ENCODE measurements around the gene RYR3. TPM values are rescaled to one million over a fixed set of nuclear protein-coding genes. Genes with fewer than 3 reads are reported as not detected.

Gene RYR3
- total RNA-seq, 1 donor = 0.10 TPM

- H3K4me3 ChIP-seq (ENCODE audit: low read length) = no peak overlapping the region
- no peaks in the 10 kb centered on the region for H3K27me3 ChIP-seq (ENCODE audit: insufficient read depth, low read length)
- no peaks in the 10 kb centered on the region for H3K9me3 ChIP-seq (ENCODE audit: low read depth, low read length)
- no peaks in the 10 kb centered on the region for H3K4me1 ChIP-seq (ENCODE audit: insufficient read depth, low read length)
Observed at GRCh38 chr15:33831646-33832045, 520.9 kb downstream of the RYR3 start.

- Histone ChIP-seq H3K27me3 (ENCODE audit: insufficient read depth, low read length) (no peaks in the 10 kb centered on the region), H3K4me1 (ENCODE audit: insufficient read depth, low read length) (no peaks in the 10 kb centered on the region), H3K4me3 (ENCODE audit: low read length) (no peak overlapping the region), H3K9me3 (ENCODE audit: low read depth, low read length) (no peaks in the 10 kb centered on the region)
Observed at GRCh38 chr15:33834892-33835743, 524.4 kb downstream of the RYR3 start.

GRCh38 chr15:33837294-33837693 is 526.5 kb downstream of the RYR3 start:
- H3K27me3 ChIP-seq (ENCODE audit: insufficient read depth, low read length) = no peaks in the 10 kb centered on the region
- no peaks in the 10 kb centered on the region for H3K4me1 ChIP-seq (ENCODE audit: insufficient read depth, low read length)

GRCh38 chr15:33839540-33839939 is 528.8 kb downstream of the RYR3 start:
- Histone ChIP-seq H3K27me3 (ENCODE audit: insufficient read depth, low read length) (no peaks in the 10 kb centered on the region), H3K4me1 (ENCODE audit: insufficient read depth, low read length) (no peaks in the 10 kb centered on the region), H3K4me3 (ENCODE audit: low read length) (no peak overlapping the region), H3K9me3 (ENCODE audit: low read depth, low read length) (no peaks in the 10 kb centered on the region)

More at GRCh38 chr15:33837294-33837693, 526.5 kb downstream of the RYR3 start:
- H3K4me3 ChIP-seq (ENCODE audit: low read length) = no peak overlapping the region
- H3K9me3 ChIP-seq (ENCODE audit: low read depth, low read length) = no peaks in the 10 kb centered on the region

- Histone ChIP-seq H3K27me3 (ENCODE audit: insufficient read depth, low read length) (no peaks in the 10 kb centered on the region), H3K4me3 (ENCODE audit: low read length) (no peak overlapping the region), H3K4me1 (ENCODE audit: insufficient read depth, low read length) (no peaks in the 10 kb centered on the region), H3K9me3 (ENCODE audit: low read depth, low read length) (no peaks in the 10 kb centered on the region)
Observed at GRCh38 chr15:33840615-33841014, 529.8 kb downstream of the RYR3 start.

GRCh38 chr15:33844186-33844585 is 533.4 kb downstream of the RYR3 start:
- no peaks in the 10 kb centered on the region for H3K4me1 ChIP-seq (ENCODE audit: insufficient read depth, low read length)
- H3K9me3 ChIP-seq (ENCODE audit: low read depth, low read length) = no peaks in the 10 kb centered on the region
- H3K27me3 ChIP-seq (ENCODE audit: insufficient read depth, low read length) = no peaks in the 10 kb centered on the region
- no peak overlapping the region for H3K4me3 ChIP-seq (ENCODE audit: low read length)

- H3K4me3 ChIP-seq (ENCODE audit: low read length) = no peak overlapping the region
- H3K9me3 ChIP-seq (ENCODE audit: low read depth, low read length) = no peaks in the 10 kb centered on the region
- no peaks in the 10 kb centered on the region for H3K4me1 ChIP-seq (ENCODE audit: insufficient read depth, low read length)
- no peaks in the 10 kb centered on the region for H3K27me3 ChIP-seq (ENCODE audit: insufficient read depth, low read length)
Observed at GRCh38 chr15:33844597-33844996, 533.8 kb downstream of the RYR3 start.

GRCh38 chr15:33846142-33846541 is 535.4 kb downstream of the RYR3 start:
- Histone ChIP-seq H3K4me1 (ENCODE audit: insufficient read depth, low read length) (no peaks in the 10 kb centered on the region), H3K4me3 (ENCODE audit: low read length) (no peak overlapping the region), H3K27me3 (ENCODE audit: insufficient read depth, low read length) (no peaks in the 10 kb centered on the region), H3K9me3 (ENCODE audit: low read depth, low read length) (no peaks in the 10 kb centered on the region)

GRCh38 chr15:33846862-33847261 is 536.1 kb downstream of the RYR3 start:
- H3K9me3 ChIP-seq (ENCODE audit: low read depth, low read length) = no peaks in the 10 kb centered on the region
- H3K27me3 ChIP-seq (ENCODE audit: insufficient read depth, low read length) = no peaks in the 10 kb centered on the region
- H3K4me3 ChIP-seq (ENCODE audit: low read length) = no peak overlapping the region
- H3K4me1 ChIP-seq (ENCODE audit: insufficient read depth, low read length) = no peaks in the 10 kb centered on the region

- Histone ChIP-seq H3K4me3 (ENCODE audit: low read length) (no peak overlapping the region), H3K27me3 (ENCODE audit: insufficient read depth, low read length) (no peaks in the 10 kb centered on the region), H3K4me1 (ENCODE audit: insufficient read depth, low read length) (no peaks in the 10 kb centered on the region), H3K9me3 (ENCODE audit: low read depth, low read length) (no peaks in the 10 kb centered on the region)
Observed at GRCh38 chr15:33848011-33848410, 537.2 kb downstream of the RYR3 start.

- no peaks in the 10 kb centered on the region for H3K27me3 ChIP-seq (ENCODE audit: insufficient read depth, low read length)
- no peak overlapping the region for H3K4me3 ChIP-seq (ENCODE audit: low read length)
- H3K4me1 ChIP-seq (ENCODE audit: insufficient read depth, low read length) = no peaks in the 10 kb centered on the region
Observed at GRCh38 chr15:33851079-33851478, 540.3 kb downstream of the RYR3 start.

GRCh38 chr15:33852094-33852493 is 541.3 kb downstream of the RYR3 start:
- Histone ChIP-seq H3K4me3 (ENCODE audit: low read length) (no peak overlapping the region), H3K4me1 (ENCODE audit: insufficient read depth, low read length) (no peaks in the 10 kb centered on the region), H3K27me3 (ENCODE audit: insufficient read depth, low read length) (no peaks in the 10 kb centered on the region), H3K9me3 (ENCODE audit: low read depth, low read length) (no peaks in the 10 kb centered on the region)

More at GRCh38 chr15:33851079-33851478, 540.3 kb downstream of the RYR3 start:
- no peaks in the 10 kb centered on the region for H3K9me3 ChIP-seq (ENCODE audit: low read depth, low read length)

GRCh38 chr15:33852570-33852969 is 541.8 kb downstream of the RYR3 start:
- no peak overlapping the region for H3K4me3 ChIP-seq (ENCODE audit: low read length)
- H3K27me3 ChIP-seq (ENCODE audit: insufficient read depth, low read length) = no peaks in the 10 kb centered on the region
- no peaks in the 10 kb centered on the region for H3K4me1 ChIP-seq (ENCODE audit: insufficient read depth, low read length)
- H3K9me3 ChIP-seq (ENCODE audit: low read depth, low read length) = no peaks in the 10 kb centered on the region

GRCh38 chr15:33857726-33858125 is 547.0 kb downstream of the RYR3 start:
- H3K4me1 ChIP-seq (ENCODE audit: insufficient read depth, low read length) = no peaks in the 10 kb centered on the region
- no peaks in the 10 kb centered on the region for H3K9me3 ChIP-seq (ENCODE audit: low read depth, low read length)
- H3K4me3 ChIP-seq (ENCODE audit: low read length) = no peak overlapping the region
- no peaks in the 10 kb centered on the region for H3K27me3 ChIP-seq (ENCODE audit: insufficient read depth, low read length)

GRCh38 chr15:33858836-33859235 is 548.1 kb downstream of the RYR3 start:
- H3K4me3 ChIP-seq (ENCODE audit: low read length) = no peak overlapping the region
- no peaks in the 10 kb centered on the region for H3K27me3 ChIP-seq (ENCODE audit: insufficient read depth, low read length)
- no peaks in the 10 kb centered on the region for H3K9me3 ChIP-seq (ENCODE audit: low read depth, low read length)
- no peaks in the 10 kb centered on the region for H3K4me1 ChIP-seq (ENCODE audit: insufficient read depth, low read length)

- Histone ChIP-seq H3K27me3 (ENCODE audit: insufficient read depth, low read length) (no peaks in the 10 kb centered on the region), H3K4me1 (ENCODE audit: insufficient read depth, low read length) (no peaks in the 10 kb centered on the region), H3K9me3 (ENCODE audit: low read depth, low read length) (no peaks in the 10 kb centered on the region), H3K4me3 (ENCODE audit: low read length) (no peak overlapping the region)
Observed at GRCh38 chr15:33859992-33860545, 549.3 kb downstream of the RYR3 start.

Data from mononuclear cell (primary cell).